HG02981 (cell line): ENCODE data around the gene IFT25.

Source experiments
- ATAC-seq: cut with Tn5 transposase; IDR thresholded peaks from one replicate; pipeline ENCODE4 v1.9.1; 2021; ENCODE audit warnings: mild to moderate bottlenecking, moderate library complexity; ENCODE audit not compliant: unreplicated experiment

Gene IFT25

GRCh38 chr1:53930932-53931331, 14.6 kb downstream of the IFT25 start:
- no peak for ATAC-seq

- no peak for ATAC-seq
Observed at GRCh38 chr1:53929246-53929960, 16.1 kb downstream of the IFT25 start.

- ATAC-seq: no peak
Observed at GRCh38 chr1:53927376-53927881, 18.1 kb downstream of the IFT25 start.

- no peak for ATAC-seq
Observed at GRCh38 chr1:53919675-53920066, 25.8 kb downstream of the IFT25 start.

GRCh38 chr1:53918343-53918742, 27.2 kb downstream of the IFT25 start:
- no peak for ATAC-seq

- no peak for ATAC-seq
Observed at GRCh38 chr1:53913352-53914033, 32.0 kb downstream of the IFT25 start.

GRCh38 chr1:53911442-53911841, 34.1 kb downstream of the IFT25 start:
- no peak for ATAC-seq

GRCh38 chr1:53909946-53910345, 35.6 kb downstream of the IFT25 start:
- ATAC-seq: no peak

GRCh38 chr1:53906121-53906520, 39.4 kb downstream of the IFT25 start:
- no peak for ATAC-seq

- ATAC-seq: no peak
Observed at GRCh38 chr1:53905509-53905908, 40.0 kb downstream of the IFT25 start.

GRCh38 chr1:53902235-53903138, 43.0 kb downstream of the IFT25 start:
- no peak for ATAC-seq

- ATAC-seq: no peak
Observed at GRCh38 chr1:53899708-53900107, 45.8 kb downstream of the IFT25 start.

GRCh38 chr1:53899206-53899628, 46.3 kb downstream of the IFT25 start:
- no peak for ATAC-seq

GRCh38 chr1:53896635-53897229, 48.8 kb downstream of the IFT25 start:
- ATAC-seq: no peak

GRCh38 chr1:53895421-53895820, 50.1 kb downstream of the IFT25 start:
- no peak for ATAC-seq

- ATAC-seq: no peak
Observed at GRCh38 chr1:53894644-53895043, 50.9 kb downstream of the IFT25 start.

GRCh38 chr1:53893999-53894636, 51.4 kb downstream of the IFT25 start, which contains the start of gene DIO1:
Gene DIO1 (plus strand): TSS chr1:53894187. CDS start chr1:53894211, 24 bp downstream.
- ATAC-seq: no peak

- ATAC-seq: no peak
Observed at GRCh38 chr1:53892911-53893310, 52.6 kb downstream of the IFT25 start.

- ATAC-seq: no peak
Observed at GRCh38 chr1:53891678-53892077, 53.8 kb downstream of the IFT25 start.

- no peak for ATAC-seq
Observed at GRCh38 chr1:53891018-53891417, 54.5 kb downstream of the IFT25 start.
